Neural cell (in vitro differentiated cells): ENCODE data around the gene GNAI2. TPM values are rescaled to one million over a fixed set of nuclear protein-coding genes. Genes with fewer than 3 reads are reported as not detected.

Experiments
- H2AFZ ChIP-seq: fragments of 200-600, 300-800 bp; sonication (generic), shearing (Covaris generic); 2 replicates; pipeline ENCODE4 v1.6.0; 2014; ENCODE audit warnings: low read depth, mild to moderate bottlenecking, antibody characterized with exemption, low read length, moderate library complexity
- H3F3A ChIP-seq: fragments of 200-600 bp; shearing (Covaris generic); 2 replicates; pipeline ENCODE4 v1.6.1; 2016; ENCODE audit warnings: mild to moderate bottlenecking, moderate library complexity, mixed read lengths, antibody characterized with exemption, low read length; ENCODE audit not compliant: insufficient read depth, poor library complexity, severe bottlenecking
- H3K27ac ChIP-seq: fragments of 200-600, 300-800 bp; sonication (generic), shearing (Covaris generic); 2 replicates; pipeline ENCODE4 v1.5.1; 2014; ENCODE audit warnings: mild to moderate bottlenecking, low read length, moderate library complexity
- H3K27me3 ChIP-seq: fragments of 300-800, 200-600 bp; sonication (generic), shearing (Covaris generic); 2 replicates; pipeline ENCODE4 v1.6.0; 2014; ENCODE audit warnings: mild to moderate bottlenecking, low read depth, low read length, moderate library complexity; ENCODE audit not compliant: insufficient read depth
- H3K36me3 ChIP-seq: fragments of 300-800, 200-600 bp; sonication (generic), shearing (Covaris generic); 2 replicates; pipeline ENCODE4 v1.5.1; 2014; ENCODE audit warnings: mild to moderate bottlenecking, antibody characterized with exemption, low read length, moderate library complexity; ENCODE audit not compliant: insufficient read depth
- H3K4me2 ChIP-seq: fragments of 300-800, 200-600 bp; sonication (generic), shearing (Covaris generic); 2 replicates; pipeline ENCODE4 v1.6.0; 2014; ENCODE audit warnings: mild to moderate bottlenecking, low read length
- H3K4me3 ChIP-seq: fragments of 300-800, 200-600 bp; sonication (generic), shearing (Covaris generic); 2 replicates; pipeline ENCODE4 v1.5.1; 2014; ENCODE audit warnings: mild to moderate bottlenecking, low read length, moderate library complexity
- H3K79me2 ChIP-seq: fragments of 200-600 bp; shearing (Covaris generic); replicated peaks from 2 replicates; pipeline ENCODE4 v1.6.0; 2014; ENCODE audit warnings: mild to moderate bottlenecking, low read length, moderate library complexity; ENCODE audit not compliant: insufficient read depth
- H3K9ac ChIP-seq: fragments of 300-800, 200-600 bp; sonication (generic), shearing (Covaris generic); 2 replicates; pipeline ENCODE4 v1.6.1; 2016; ENCODE audit warnings: mild to moderate bottlenecking, low read length, mixed read lengths
- H3K9me2 ChIP-seq: fragments of 200-600 bp; shearing (Covaris generic); 2 replicates; pipeline ENCODE4 v1.6.1; 2016; ENCODE audit warnings: mild to moderate bottlenecking, low read length, mixed read lengths; ENCODE audit not compliant: insufficient read depth
- H3K9me3 ChIP-seq: fragments of 200-600, 300-800 bp; sonication (generic), shearing (Covaris generic); 2 replicates; pipeline ENCODE4 v1.6.1; 2016; ENCODE audit warnings: mild to moderate bottlenecking, mixed run types, low read length, moderate library complexity, mixed read lengths
- H4K20me1 ChIP-seq: fragments of 200-600 bp; shearing (Covaris generic); 2 replicates; pipeline ENCODE4 v1.6.1; 2016; ENCODE audit warnings: mild to moderate bottlenecking, mixed run types; ENCODE audit not compliant: insufficient read depth
- EP300 ChIP-seq: fragments of 450-650 bp; conservative IDR thresholded peaks from 2 replicates; pipeline ENCODE4 v1.6.1; 2014; ENCODE audit warnings: antibody characterized with exemption, mild to moderate bottlenecking, moderate library complexity; ENCODE audit not compliant: poor library complexity, severe bottlenecking
- MXI1 ChIP-seq: fragments of 450-650 bp; conservative IDR thresholded peaks from 2 replicates; pipeline ENCODE4 v1.6.1; 2014; ENCODE audit warnings: antibody characterized with exemption, mild to moderate bottlenecking; ENCODE audit not compliant: poor library complexity, severe bottlenecking
- POLR2AphosphoS5 ChIP-seq: IDR thresholded peaks from 2 replicates; pipeline ENCODE4 v1.6.1; 2012
- RAD21 ChIP-seq: fragments of 450-650 bp; conservative IDR thresholded peaks from 2 replicates; pipeline ENCODE4 v1.6.1; 2014; ENCODE audit warnings: antibody characterized with exemption, mild to moderate bottlenecking, moderate library complexity
- SMC3 ChIP-seq: fragments of 450-650 bp; conservative IDR thresholded peaks from 2 replicates; pipeline ENCODE4 v1.6.1; 2014; ENCODE audit warnings: antibody characterized with exemption, mild to moderate bottlenecking, moderate library complexity; ENCODE audit not compliant: poor library complexity
- TAF1 ChIP-seq: IDR thresholded peaks from 2 replicates; pipeline ENCODE4 v1.6.1; 2012; ENCODE audit warnings: low read depth
- polyA plus RNA-seq: library from polyadenylated mRNA; depleted of rRNA; stranded (reverse); fragments of >200 nt; gene quantifications from 2 replicates; pipeline ENCODE4 v1.2.3, GENCODE V29; 2014
- TF ChIP-seq, protein P1 (sequence below): fragments of 450-650 bp; IDR thresholded peaks from 2 replicates; pipeline ENCODE4 v1.5.1; 2014; ENCODE audit warnings: antibody characterized with exemption, mild to moderate bottlenecking, moderate library complexity; ENCODE audit not compliant: poor library complexity, severe bottlenecking
- TF ChIP-seq, protein P2 (sequence below): IDR thresholded peaks from 2 replicates; pipeline ENCODE4 v1.6.1; 2012; ENCODE audit warnings: borderline replicate concordance

The GNAI2 gene
- polyA plus RNA-seq, 1 donor from 2014 or later, result 101 TPM

DNA sequence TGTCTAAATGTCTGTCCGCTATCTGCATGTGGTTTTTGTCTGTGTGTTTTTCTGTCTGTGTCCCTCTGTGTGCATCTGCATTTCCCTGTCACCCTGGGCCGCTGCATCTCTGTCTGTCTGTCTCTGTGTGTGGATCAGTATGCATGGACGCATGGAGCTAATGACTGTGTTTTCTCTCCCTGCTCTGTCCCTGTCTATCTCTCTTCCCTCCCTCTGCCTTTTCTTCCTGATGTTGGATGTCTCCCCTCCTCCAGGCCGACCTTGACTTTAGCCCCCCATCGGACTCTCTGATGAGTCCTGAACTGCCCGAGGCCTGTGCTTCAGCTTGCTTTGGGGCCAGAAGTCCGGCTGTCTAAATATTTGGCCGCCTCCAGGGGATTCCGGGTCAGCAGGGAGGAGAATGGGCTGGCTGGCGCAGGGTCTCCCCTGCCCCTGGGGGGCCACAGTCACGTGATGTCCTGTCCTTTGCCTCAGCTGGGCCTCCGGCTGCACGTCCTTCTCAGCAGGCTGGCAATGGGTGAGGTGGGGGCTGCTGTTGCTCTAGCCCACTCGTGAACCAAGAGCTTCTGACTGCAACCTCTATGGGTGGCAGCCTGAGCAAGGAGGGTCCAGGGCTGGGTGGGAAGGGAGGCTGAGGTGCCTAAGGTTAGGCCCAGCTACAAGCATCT is 27.2 kb upstream of the GNAI2 start:
- no peaks in the 10 kb centered on the region for H4K20me1 ChIP-seq
- H3K36me3 ChIP-seq, result no peaks in the 10 kb centered on the region
- H3K4me3 ChIP-seq, result no peak overlapping the region
- no peak overlapping the region for H3K4me2 ChIP-seq
- no peaks in the 10 kb centered on the region for H3F3A ChIP-seq
- no peaks in the 10 kb centered on the region for H3K9me3 ChIP-seq
- TF ChIP-seq POLR2AphosphoS5 (no peak), MXI1 (no peak), SMC3 (no peak), RAD21 (no peak), EP300 (no peak)
- TF ChIP-seq, protein P1, sequence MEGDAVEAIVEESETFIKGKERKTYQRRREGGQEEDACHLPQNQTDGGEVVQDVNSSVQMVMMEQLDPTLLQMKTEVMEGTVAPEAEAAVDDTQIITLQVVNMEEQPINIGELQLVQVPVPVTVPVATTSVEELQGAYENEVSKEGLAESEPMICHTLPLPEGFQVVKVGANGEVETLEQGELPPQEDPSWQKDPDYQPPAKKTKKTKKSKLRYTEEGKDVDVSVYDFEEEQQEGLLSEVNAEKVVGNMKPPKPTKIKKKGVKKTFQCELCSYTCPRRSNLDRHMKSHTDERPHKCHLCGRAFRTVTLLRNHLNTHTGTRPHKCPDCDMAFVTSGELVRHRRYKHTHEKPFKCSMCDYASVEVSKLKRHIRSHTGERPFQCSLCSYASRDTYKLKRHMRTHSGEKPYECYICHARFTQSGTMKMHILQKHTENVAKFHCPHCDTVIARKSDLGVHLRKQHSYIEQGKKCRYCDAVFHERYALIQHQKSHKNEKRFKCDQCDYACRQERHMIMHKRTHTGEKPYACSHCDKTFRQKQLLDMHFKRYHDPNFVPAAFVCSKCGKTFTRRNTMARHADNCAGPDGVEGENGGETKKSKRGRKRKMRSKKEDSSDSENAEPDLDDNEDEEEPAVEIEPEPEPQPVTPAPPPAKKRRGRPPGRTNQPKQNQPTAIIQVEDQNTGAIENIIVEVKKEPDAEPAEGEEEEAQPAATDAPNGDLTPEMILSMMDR, result no peak
- H3K79me2 ChIP-seq, result no peaks in the 10 kb centered on the region
- no peak overlapping the region for H2AFZ ChIP-seq
- H3K27me3 ChIP-seq, result peaks cover 20% of the 10 kb centered on the region
- no peaks in the 10 kb centered on the region for H3K9me2 ChIP-seq
- no peak overlapping the region for H3K9ac ChIP-seq
- H3K27ac ChIP-seq, result no peak overlapping the region

DNA sequence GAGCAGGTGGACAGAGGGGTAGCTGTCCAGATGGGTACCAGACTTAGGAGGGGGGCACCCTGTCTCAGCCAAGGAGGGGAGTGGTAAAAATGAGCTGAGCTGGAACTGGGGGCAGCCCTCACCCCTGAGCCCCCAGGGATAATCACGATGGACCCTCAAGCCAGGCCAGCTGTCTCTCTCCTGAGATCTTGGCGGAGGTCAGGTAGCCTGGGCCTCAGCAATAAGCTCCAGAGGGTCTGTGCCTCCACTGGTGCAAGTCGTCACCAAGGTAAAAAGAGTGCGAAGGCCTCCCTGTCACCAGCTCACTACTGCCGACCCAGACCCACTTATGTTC is 25.9 kb upstream of the GNAI2 start:
- Histone ChIP-seq H4K20me1 (no peaks in the 10 kb centered on the region), H3K9me3 (no peaks in the 10 kb centered on the region), H3K27ac (no peak overlapping the region), H3K9me2 (no peaks in the 10 kb centered on the region), H3K9ac (no peak overlapping the region), H3F3A (no peaks in the 10 kb centered on the region), H2AFZ (no peak overlapping the region), H3K36me3 (no peaks in the 10 kb centered on the region), H3K4me2 (no peak overlapping the region), H3K27me3 (peaks cover 19% of the 10 kb centered on the region), H3K79me2 (no peaks in the 10 kb centered on the region), H3K4me3 (no peak overlapping the region)
- TF ChIP-seq, protein P2, sequence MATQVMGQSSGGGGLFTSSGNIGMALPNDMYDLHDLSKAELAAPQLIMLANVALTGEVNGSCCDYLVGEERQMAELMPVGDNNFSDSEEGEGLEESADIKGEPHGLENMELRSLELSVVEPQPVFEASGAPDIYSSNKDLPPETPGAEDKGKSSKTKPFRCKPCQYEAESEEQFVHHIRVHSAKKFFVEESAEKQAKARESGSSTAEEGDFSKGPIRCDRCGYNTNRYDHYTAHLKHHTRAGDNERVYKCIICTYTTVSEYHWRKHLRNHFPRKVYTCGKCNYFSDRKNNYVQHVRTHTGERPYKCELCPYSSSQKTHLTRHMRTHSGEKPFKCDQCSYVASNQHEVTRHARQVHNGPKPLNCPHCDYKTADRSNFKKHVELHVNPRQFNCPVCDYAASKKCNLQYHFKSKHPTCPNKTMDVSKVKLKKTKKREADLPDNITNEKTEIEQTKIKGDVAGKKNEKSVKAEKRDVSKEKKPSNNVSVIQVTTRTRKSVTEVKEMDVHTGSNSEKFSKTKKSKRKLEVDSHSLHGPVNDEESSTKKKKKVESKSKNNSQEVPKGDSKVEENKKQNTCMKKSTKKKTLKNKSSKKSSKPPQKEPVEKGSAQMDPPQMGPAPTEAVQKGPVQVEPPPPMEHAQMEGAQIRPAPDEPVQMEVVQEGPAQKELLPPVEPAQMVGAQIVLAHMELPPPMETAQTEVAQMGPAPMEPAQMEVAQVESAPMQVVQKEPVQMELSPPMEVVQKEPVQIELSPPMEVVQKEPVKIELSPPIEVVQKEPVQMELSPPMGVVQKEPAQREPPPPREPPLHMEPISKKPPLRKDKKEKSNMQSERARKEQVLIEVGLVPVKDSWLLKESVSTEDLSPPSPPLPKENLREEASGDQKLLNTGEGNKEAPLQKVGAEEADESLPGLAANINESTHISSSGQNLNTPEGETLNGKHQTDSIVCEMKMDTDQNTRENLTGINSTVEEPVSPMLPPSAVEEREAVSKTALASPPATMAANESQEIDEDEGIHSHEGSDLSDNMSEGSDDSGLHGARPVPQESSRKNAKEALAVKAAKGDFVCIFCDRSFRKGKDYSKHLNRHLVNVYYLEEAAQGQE, result no peak
- TF ChIP-seq TAF1 (no peak), MXI1 (no peak), RAD21 (no peak), SMC3 (no peak)
- TF ChIP-seq, protein P1, result no peak
